GM12874 (cell line): ENCODE data around the gene ZNF169.
"Not testable (repeated sequence)": the region's sequence is repeated elsewhere in the genome, so short reads cannot be mapped to it uniquely, and the experiment has no call there.

ENCODE experiments used
- CTCF ChIP-seq: IDR thresholded peaks from 2 replicates; pipeline ENCODE4 v1.5.1; 2011; ENCODE audit warnings: low read depth, mild to moderate bottlenecking, control low read depth, low read length, moderate library complexity; ENCODE audit not compliant: insufficient read depth

The ZNF169 gene

DNA sequence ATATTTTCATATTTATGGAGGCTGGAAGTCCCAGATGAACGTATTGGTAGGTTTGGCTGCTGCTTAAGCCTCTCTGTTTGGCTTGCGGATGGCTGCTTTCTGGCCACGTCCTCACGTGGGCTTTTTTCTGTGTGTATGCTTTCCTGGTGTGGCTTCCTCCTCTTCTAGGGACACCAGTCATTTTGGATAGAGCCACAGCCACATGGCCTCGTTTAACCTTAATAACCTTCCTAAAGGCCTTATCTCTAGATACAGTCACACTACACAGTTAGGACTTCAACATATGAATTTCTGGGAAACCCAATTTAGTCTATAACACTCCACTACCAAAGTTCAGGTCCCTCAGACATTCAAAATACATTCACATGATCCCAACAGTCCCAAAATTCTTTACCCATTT lies 42.5 kb downstream of the ZNF169 start:
- TF ChIP-seq CTCF, result no peak

GRCh38 chr9:94302426-94302825 lies 43.3 kb downstream of the ZNF169 start:
- no peak for TF ChIP-seq CTCF

DNA sequence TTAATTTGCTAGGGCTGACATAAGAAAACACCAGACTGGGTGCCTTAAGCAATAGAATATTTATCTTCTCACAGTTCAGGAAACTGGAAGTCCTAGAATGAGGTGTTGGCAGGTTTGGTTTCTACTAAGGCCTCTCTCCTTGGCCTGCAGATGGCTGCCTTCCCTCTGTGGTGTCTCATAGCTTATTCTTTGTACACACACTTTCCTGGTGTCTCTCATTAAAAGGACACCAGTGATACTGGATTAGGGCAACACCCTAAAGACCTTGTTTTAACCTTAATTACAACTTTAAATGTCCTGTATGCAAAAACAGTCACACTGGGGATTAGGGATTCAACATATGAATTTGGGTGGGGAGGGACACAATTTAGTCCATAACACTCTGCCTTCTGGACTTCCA lies 44.2 kb downstream of the ZNF169 start:
- no peak for TF ChIP-seq CTCF

DNA sequence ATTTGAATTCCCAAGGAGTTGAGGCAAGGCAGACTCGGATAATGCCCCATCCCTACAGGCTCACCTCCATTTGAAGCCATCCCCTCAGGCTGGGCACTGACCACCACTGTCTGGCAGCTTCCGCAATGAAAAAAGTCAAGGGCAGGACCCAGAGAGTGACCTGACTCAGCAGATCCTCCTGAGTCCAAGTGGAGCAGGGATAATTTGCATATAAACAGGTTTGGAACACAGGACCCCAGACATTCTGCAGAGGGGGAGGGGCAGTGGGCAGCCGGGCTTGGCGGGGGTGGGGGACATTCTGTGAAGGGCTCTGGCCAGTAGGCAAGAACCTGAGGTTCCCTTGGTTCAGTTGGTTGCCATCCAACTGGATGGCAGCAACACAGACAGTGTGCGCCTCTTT lies 69.4 kb downstream of the ZNF169 start, which contains the start of gene NUTM2F:
NUTM2F (minus strand) TSS at position 101 of the 400 bp plus-strand sequence; CDS start at position 80, 21 bp downstream.
- TF ChIP-seq CTCF, result not testable (repeated sequence)
